8988T (cell line): ENCODE measurements around the gene GSE1.

Experiments
- DNase-seq: peaks from one replicate; pipeline ENCODE4 v3.0.0; 2011

GSE1 gene

DNA sequence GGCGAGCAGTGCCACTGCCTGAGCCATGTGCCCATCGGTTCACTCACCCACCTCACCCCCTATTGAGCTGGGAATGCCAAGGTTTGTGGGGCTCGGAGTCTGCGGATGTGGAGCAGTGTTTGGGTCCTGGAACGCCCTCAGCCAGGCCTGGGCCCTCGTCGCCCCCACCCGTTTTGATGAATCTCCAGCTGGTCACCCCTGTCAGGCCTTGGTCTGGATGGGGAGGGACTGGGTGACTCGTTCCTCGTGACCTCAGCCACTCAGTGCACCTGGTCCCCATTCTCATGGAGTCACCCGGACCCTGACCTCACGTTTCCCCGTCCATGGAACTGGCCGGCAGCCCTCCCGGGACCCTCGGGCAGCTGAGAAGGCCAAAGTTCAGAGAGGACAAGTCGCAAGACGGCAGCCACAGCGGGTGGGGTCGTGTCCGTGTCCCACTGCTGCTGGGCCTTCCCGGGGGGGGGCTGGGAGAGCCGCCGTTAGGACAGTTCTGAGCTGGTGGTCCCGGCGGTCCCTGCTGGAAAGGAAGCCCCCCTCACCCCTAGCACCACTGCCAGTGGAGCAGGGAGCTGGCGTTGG, 23.2 kb downstream of the GSE1 start:
- DNase-seq = no peak

GRCh38 chr16:85637061-85637807, 24.1 kb downstream of the GSE1 start:
- DNase-seq = no peak

GRCh38 chr16:85637808-85638647, 24.9 kb downstream of the GSE1 start:
- DNase-seq = no peak

DNA sequence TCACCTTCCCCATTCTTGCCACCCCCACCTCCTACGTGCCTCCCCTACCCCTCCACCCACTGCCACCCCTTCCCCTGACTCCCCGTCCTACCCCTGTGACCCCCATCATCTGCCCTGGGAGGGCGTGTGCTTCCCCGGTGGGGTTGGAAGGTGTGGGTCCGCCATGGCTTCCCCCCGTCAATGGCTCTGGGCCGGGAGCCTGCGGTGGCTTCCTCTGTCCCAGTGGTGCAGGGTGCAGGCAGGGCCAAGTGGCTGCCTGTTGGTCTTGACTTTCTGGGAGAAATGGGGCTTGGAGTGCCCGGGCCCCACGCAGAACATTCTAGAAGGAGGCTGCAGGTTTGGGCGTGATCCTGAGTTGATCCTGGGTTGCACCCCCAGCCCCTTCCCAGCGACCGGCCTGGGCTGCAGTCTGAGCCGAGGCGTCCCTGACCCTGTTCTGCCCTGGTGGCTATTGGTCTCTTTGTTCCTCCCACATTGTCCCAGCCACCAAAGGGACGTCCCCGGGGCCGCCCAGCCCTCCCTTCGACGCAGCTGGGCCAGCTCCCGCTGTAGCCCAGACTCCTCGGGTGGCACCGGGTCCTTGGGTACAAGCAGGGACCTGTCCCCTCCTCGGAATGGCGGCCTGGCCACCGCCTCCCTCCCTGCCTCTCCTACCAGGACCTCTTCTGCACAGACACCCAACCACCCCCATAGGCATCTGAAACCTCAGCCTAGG, 25.7 kb downstream of the GSE1 start:
- DNase-seq = no peak

GRCh38 chr16:85639529-85640253, 26.6 kb downstream of the GSE1 start:
- DNase-seq = no peak

GRCh38 chr16:85640254-85640558, 27.1 kb downstream of the GSE1 start:
- no peak for DNase-seq

DNA sequence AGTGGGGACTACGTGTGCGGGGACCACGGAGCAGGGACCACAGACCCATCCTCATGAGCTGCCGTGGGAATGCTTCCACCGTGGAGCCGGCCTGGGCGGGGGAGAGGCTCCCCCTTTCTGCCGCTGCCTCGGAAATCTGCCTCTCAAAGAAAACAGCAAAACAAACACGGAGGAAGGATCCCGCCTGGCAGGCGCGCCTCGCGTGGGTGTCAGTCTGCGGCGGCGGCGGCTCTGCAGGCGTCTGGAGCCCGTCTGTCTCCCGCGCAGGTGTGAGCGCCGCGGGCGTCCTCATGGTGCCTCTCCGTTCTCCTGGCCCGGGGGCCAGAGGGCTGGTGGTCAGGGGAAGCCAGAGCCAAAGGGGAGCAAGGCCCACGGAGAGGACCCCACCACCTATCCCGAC, 27.5 kb downstream of the GSE1 start:
- no peak for DNase-seq

- DNase-seq = no peak
These were observed 28.2 kb downstream of the GSE1 start for GRCh38 chr16:85641305-85641704.

- no peak for DNase-seq
These were observed 28.7 kb downstream of the GSE1 start for GRCh38 chr16:85641776-85642176.

DNA sequence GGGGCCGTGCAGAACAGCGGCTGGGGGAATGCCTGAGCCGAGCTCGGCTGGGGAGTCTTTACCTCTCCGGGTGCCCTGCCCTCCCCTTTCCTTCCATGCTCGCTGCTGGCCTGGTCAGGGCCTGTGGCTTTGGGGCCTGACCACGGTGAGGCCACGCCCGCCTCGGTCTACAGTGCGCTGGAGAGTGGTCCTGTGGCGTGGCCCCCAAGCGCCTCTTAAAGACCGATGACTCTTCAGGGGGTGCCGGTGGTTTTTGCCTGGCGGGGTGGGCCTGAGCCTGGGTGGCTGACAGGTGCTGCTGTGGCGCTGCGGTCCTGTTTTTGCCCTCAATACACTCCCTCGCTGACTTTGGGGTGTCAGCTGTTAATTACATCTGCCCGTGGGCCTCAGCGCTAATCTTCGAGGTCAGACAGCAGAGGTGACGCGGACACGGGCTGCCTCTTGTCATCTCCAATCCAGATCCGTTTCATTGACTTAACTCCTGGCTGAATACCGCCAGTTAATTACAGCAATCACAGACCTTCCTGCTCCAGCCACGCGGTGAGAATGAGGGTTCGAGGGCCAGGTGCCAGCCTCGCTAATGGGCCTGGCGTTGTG, 29.7 kb downstream of the GSE1 start:
- DNase-seq = no peak

DNA sequence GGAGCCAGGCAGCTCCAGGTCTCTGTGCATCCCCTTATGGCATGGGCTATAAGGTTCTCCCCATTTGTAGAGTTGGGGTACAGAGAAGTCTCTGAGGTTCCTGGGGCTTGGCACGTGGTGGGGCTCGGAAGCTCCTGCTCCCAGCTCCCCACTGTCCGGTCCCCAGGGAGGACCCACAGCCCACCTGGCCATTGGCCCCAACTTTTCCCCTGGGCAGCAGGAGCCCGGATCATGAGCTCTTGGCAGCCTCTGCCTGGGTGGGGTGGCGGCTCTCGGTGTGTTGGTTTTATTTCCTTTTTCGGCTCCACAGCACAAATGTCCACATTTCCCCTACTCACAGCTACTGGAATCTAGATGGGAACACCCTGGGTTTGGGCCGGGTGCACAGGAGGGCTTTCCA, 30.5 kb downstream of the GSE1 start:
- DNase-seq = no peak

DNA sequence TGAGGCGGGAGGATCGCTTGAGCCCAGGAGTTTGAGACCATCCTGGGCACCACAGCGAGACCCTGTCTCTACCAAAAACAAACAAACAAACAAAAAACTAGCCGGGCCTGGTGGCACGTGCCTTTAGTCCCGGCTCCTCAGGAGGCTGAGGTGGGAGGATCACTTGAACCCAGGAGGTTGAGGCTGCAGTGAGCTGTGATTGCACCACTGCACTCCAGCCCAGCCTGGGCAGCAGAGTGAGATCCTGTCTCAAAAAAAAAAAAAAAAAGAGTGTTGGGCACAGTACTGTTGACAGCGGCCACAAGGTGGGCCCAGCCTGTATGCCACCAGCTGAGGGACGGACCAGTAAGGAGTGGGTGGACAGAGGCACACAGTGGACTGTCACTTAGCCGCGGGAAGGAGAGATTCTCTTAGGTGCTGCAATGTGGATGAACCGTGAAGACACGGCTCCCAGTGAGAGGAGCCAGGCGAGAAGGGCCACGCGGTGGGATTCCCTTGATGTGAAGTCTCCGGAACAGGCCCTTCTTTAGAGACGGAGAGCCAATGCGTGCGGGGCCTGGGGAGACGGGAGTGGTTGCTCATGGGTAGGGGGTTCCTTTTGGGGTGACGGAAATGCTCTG, 31.1 kb downstream of the GSE1 start:
- DNase-seq = no peak

- no peak for DNase-seq
These were observed 32.0 kb downstream of the GSE1 start for GRCh38 chr16:85645021-85645589.

GRCh38 chr16:85646358-85646907, 33.3 kb downstream of the GSE1 start:
- no peak for DNase-seq

GRCh38 chr16:85646976-85647375, 33.9 kb downstream of the GSE1 start:
- DNase-seq = no peak

DNA sequence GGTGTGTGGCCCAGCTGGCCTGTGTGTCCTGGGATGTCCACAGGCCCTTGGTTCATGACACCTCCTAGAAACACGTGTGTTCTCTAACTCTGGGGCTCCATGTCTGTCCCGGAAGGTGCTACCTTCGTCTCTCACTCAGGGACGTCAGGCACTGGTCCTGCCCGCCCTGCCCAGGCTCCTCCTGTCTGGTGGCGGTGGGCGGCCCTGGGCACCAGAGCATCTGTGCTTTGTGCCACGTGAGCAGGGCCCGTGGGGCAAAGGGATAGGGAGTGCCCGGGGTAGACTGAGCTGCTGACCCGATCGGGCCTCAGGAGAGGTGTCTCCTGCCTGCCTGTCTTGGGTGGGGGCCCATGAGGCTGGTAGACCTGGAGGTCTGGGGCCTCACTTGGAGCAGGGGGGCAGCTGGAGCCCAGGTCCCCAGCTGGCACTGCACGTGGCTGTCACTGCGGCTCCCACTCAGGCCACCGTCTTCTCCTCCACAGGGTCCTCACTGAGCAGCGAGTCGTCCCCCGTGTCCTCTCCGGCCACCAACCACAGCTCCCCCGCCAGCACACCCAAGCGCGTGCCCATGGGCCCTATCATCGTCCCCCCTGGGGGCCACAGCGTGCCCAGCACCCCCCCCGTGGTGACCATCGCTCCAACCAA, 35.1 kb downstream of the GSE1 start:
- no peak for DNase-seq

GRCh38 chr16:85648805-85649204, 35.7 kb downstream of the GSE1 start:
- no peak for DNase-seq

DNA sequence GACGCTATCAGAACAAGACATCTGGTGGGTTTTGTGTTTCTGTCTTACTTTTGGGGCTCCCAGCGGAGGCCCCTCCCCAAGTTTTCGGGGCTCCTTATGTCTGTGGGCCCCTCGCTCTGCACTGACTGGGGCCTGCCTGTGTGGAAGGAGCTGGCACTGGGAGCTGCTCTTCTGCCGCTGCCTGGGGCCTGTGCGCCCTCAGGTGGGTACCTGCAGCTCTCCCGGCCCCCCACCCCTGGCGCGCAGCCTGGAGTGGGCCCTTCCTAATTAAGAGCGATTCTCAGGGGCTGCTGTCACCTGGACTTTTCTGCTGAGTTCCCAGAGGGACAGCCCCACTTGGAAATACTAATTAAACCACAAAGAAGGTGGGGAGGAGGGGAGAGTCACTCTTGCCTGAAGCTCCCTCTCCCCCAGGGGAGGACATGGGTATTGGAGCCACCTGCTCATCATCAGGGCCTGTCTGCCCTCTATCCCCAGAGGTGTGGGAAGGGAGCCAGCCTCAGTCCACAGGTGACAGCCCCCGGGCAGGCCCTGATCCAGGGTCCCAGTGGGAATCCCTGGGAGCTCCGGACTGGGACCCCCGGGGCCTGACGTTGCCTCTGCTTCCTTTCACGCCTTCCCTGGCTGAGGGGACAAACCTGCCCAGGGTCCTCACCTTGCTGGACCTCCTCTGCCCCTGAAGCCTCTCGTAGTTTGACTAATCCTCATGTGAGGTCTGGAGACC, 36.5 kb downstream of the GSE1 start:
- DNase-seq = no peak

DNA sequence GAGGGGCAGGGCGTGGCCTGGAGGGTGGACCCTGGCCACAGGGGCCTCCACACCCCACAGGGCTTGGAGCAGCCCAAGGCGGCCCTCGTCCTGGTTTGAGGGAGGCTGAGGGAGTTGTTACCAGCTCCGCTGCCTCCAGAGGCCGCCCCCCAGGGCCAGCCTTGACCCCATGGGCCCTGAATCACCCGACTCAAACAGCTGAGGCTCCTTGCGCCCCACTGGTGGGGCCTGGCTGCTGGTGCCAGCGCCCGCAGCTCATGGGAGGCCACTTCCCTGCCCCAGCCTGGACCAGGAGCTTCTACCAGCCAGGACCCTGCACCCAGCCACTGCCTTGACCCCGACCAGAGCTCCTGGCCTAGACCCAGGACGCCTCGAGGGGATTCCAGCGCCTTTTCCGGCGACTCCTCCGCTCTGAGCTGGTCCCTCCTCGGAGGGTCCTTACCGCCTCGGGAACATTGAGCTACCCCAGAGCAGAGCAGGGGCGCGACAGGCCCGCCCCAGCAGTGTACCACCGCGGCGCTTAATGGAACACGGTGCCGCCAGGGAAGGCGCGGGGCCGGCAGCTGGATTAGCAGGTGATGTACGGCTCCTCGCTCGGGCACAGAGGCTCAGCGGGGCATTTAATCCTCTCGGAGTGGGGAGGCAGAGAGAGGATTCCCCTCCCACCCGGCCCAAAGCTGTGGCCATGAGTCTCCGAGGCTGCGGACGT, 37.2 kb downstream of the GSE1 start:
- no peak for DNase-seq
